HG03025 (cell line): Measurements from ENCODE around the gene DDX52.
"Not testable (repeated sequence)": the region's sequence is repeated elsewhere in the genome, so short reads cannot be mapped to it uniquely, and the experiment has no call there.

Experiments used
- ATAC-seq: cut with Tn5 transposase; IDR thresholded peaks from one replicate; pipeline ENCODE4 v1.9.1; 2021; ENCODE audit warnings: mild to moderate bottlenecking, moderate library complexity; ENCODE audit not compliant: unreplicated experiment, low FRiP score

Gene DDX52

GRCh38 chr17:37651849-37652248, 8.6 kb upstream of the DDX52 start:
- ATAC-seq = no peak

DNA sequence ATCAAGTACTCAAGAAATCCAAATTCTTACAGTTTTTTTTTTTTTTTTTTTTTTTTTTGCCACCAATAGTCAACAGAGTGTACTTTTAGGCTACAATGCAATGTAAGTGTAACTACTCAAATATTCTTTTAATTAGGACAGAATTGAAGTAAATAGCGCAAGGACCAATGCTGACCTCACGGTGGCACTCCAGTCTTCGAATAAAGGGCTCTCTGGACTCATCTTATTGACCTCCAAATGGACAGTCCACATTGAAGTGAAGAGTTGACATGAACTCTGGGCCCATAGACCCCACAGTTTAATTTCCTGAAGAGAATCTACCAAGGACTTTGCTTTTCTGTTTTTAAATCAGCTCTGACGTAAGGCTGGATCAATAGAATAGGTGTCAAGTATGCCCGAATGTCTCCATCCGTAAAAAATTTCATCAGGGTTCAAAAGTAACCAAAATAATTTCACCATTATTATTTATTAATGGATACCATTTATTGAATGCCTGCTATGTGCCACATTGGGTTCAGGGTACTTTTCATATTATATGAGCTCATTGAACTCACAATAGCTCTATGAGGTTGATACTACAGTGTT, 7.3 kb upstream of the DDX52 start:
- ATAC-seq = no peak

GRCh38 chr17:37648555-37648954, 5.3 kb upstream of the DDX52 start:
- no peak for ATAC-seq

GRCh38 chr17:37647856-37648255, 4.6 kb upstream of the DDX52 start:
- ATAC-seq = no peak

DNA sequence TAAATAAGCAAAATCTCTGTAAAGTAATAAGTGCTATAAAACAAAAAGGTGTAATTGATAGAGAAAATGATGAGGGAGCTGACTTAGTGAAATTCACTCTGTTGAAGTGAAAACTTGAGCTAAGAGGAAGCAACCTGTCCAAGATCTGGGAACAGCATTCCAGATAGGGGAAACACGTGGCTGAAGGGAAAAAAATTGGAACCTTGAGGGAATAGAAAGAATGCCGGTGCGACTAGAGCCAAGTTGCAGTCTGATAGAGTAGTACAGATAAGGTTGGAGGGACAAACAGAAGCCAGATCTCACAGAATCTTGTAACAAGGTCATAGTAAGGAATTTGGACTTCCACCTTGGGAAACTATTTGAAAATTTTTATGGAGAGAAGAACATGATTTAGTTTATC, 623 bp upstream of the DDX52 start:
- no peak for ATAC-seq

- no peak for ATAC-seq
Measured at GRCh38 chr17:37642681-37643080, 565 bp downstream of the DDX52 start.

DNA sequence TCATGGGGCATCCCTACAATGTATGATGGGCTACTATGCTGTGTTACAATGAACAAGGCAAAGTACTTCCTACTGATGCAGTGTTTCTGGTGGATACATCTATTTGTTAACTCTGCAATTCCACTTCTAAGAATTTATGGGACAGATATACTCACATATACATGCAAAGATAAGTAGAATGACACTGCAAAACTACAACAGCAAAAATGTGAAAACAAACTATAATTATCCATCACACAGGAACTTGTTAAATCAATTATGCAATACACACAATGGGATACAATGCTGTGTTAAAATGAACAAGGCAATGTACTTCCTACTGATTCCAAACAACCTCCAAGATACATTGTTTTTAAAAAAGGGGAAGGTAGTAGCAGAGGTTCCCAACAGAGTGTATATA, 3.2 kb downstream of the DDX52 start:
- ATAC-seq = no peak

DNA sequence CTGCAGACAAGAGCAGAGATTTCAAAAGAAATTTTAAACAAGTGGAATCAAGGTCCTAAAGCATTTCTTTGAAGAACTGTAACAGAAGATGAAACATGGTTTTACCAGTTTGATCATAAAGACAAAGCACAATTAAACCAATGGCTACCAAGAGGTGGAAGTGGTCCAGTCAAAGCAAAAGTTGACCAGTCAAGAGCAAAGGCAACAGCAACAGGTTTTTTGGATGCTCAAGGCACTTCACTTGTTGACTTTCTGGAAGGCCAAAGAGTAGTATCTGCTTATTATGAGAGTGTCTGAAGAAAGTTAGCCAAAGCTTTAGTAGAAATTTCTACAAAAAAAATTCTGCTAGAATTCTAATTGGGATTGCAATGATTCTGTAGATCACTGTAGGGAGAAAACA, 5.3 kb downstream of the DDX52 start:
- ATAC-seq = no peak

- ATAC-seq = not testable (repeated sequence)
Measured at GRCh38 chr17:37616430-37616829, 26.8 kb downstream of the DDX52 start.

DNA sequence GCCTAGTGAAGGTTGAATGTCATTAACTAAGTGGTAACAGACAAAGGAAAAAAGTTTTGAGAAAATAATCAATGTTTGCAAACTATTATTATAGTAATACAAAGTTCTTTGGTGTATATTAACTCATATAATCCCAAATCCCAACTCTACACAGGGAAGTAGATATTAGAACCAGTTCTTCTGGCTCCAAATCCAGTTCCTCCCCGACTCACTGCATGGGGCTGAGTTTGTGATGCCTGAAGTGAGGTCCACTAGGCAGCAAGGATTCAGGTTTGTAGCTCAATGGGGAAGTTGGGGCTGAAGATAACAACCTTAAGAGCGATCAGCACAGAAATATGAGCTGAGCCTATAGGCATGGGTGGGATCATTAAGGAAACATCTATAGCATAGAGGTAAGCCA, 28.4 kb downstream of the DDX52 start:
- no peak for ATAC-seq

DNA sequence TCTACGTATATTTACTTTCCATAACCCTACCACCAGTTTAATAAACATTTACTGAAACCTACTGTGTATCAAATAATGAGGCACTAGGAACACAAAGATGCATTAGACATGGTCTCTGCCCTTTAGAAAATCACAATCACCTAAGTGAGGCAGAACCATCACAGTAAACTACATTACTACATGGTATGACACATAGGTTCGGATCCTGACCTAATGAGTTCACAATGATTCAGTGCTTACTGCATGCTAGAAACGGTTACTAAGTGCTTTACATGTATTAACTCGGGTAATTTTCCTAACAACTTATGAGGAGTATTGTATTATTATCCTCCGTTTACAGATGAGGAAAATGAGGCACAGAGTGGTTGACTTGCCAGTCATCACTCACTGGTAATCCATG, 28.9 kb downstream of the DDX52 start:
- no peak for ATAC-seq

DNA sequence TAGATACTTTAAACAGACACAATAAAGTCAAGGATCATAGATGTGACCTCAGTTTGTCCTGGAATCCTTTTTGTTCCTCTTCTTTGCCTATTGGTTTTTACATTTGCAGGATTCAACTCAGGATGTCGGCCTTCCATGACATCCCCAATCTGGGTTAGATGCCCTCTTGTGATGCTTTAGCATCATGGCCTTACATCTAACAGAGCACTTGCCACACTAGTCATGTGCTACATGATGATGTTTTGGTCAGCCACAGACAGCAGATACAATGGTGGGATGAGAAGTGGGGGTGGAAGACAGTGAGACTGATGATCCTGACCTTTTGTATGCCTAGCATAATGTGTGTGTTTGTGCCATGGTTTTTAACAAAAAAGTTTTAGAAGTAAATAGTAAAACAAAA, 32.3 kb downstream of the DDX52 start:
- no peak for ATAC-seq

DNA sequence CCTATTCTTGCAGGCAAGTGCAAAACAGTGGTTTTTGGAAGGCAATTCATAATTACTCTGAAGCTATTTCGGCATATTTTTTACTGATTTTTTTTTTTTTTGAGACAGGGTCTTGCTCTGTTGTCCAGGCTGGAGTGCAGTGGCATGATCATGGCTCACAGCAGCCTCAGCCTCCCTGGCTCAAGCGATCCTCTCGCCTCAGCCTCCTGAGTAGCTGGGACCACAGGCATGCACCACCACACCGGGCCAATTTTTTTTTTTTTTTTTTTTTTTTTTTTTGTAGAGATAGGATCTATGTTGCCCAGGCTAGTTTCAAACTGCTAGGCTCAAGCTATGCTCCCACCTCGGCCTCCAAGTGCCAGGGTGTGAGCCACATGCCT, 33.2 kb downstream of the DDX52 start:
- ATAC-seq = not testable (repeated sequence)

- peak; percentile 84 for ATAC-seq
Measured at GRCh38 chr17:37609170-37610040, 33.8 kb downstream of the DDX52 start, which contains the start of gene SYNRG. Gene SYNRG (minus strand): TSS chr17:37609418. CDS start chr17:37609355, 63 bp downstream.

DNA sequence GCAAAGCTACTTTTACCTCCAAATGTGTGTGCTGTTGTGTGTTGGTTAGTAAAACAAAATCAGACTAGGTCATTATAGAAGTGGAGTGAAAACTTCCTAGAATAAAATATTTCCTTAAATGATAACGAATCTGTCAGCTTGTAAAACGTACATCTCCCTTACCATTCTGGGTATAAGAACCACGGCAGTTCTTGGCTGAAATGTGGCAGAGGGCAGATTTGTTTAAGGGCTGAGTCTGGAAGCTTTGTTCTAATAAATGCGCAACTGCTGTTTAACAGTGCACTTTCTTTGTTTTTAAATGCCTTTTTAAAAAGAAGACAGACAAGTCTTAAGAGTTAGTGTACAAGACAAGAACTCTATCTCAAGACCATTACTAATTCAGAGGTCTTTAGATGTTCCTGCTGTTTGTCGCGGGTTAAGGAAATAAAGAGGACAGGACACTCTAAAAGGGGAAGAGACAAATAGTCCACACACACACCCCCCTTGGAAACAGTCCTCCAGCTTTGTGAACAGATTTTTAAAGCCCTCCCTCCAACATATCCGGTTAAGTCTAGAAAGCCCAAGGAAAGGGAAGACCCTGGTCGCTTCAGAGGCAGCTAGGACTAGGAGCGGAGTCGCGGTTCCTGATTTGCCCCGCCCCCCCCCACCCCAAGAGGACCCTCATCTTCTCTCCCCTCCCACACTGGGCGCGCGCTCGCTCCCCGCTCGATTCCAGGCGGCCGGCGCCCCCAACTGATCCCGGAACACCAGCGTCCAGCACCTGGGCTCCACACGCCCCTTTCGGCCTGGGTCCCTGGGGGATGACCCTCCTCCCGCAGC, 34.7 kb downstream of the DDX52 start:
- ATAC-seq = peak; percentile 30

DNA sequence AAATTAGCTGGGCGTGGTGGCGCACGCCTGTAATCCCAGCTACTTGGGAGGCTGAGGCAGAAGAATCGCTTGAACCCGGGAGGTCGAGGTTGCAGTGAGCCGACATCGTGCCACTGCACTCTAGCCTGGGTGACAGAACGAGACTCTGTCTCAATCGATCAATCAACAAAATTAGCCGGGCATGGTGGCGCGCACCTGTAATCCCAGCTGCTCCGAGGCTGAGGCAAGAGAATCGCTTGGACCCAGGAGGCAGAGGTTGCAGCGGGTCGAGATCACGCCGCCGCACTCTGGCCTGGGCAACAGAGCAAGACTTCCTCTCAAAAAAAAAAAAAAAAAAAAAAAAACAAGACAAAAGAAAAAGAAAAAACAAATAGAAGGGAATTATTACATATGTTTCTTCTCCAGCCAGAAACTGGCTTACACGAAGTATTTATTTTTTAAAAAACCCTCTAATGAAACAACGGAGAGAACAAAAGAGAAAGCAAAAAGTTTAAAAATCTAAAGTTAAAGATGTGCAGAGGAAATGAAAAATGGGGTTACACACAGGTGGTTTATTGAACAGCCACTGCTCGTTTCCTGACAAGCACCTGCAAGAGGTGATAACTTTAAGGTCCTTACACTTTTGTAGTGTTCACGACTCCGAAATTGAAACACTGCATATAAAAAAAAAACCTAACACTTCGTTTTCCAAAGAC, 35.5 kb downstream of the DDX52 start:
- no peak for ATAC-seq

DNA sequence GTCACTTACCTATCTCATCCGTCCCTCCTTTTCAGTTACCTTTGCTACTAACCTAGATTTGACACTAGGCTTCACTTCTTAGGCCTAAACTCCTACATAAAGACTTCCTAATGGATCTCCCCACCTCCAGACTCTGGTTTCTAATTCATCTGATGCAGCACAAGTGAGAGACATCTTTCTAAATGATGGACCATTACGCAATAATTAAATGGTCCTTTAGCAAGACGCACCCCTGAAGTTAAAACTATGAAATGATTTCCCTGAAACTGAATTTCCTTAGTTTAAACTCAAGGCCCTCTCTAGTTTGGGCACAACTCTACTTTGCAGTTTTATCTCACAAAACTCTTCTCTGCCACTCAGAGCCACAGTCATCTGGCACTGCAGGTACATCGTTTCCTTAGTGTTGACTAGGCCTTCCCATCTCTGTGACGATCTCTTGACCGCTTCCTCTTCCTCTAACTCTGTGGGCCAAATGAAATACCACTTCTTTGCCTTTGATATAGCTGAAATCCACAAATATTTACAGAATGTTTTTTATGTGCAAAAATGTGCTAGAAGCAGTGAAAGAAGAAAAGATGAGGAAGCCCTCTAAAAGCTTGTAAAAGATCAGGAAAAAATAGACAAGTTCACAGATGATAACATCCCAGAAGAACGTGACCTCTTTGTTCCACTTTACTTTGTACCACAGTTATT, 37.3 kb downstream of the DDX52 start:
- no peak for ATAC-seq

DNA sequence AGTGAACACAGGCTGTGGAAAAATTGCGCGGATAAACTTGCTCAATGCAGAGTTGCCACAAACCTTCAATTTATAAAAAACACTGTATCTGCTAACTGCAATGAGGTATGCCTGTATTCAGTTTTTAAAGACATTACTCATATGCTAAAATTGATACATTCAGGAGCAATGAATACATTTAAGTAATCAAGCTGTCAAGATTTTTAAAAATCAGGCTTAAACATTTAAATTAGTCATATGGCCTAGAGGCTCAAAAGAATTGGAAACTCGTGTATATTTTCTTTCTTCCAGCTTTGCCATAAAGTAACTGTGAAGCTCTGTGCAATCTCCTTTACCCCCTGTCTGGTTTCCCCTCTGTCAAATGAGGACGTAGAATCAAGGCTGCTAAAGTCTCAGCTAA, 38.2 kb downstream of the DDX52 start:
- ATAC-seq = no peak

DNA sequence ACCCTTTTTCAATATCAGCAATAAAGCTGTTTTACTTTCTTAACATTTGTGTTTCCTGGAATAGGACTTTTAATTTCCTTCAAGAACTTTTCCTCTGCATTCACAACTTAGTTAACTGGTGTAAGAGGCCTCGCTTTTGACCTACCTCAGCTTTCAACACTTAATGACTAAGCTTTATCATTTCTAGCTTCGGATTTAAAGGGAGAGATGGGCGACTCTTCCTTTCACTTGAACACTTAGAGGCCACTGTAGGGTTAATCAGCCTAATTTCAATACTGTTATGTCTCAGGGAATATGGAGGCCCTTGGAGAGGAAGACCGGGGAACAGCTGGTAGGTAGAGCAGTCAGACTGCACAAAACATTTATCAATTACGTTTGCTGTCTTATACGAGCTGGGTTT, 38.7 kb downstream of the DDX52 start:
- ATAC-seq = no peak

- ATAC-seq = no peak
Measured at GRCh38 chr17:37598145-37598544, 45.1 kb downstream of the DDX52 start.
